GM19438 (cell line): ENCODE data around the gene CSF3R.
"Not testable (repeated sequence)": the region's sequence is repeated elsewhere in the genome, so short reads cannot be mapped to it uniquely, and the experiment has no call there.

ENCODE experiments used
- ATAC-seq: cut with Tn5 transposase; IDR thresholded peaks from one replicate; pipeline ENCODE4 v1.9.1; 2021; ENCODE audit warnings: low read depth; ENCODE audit not compliant: unreplicated experiment

Gene CSF3R

DNA sequence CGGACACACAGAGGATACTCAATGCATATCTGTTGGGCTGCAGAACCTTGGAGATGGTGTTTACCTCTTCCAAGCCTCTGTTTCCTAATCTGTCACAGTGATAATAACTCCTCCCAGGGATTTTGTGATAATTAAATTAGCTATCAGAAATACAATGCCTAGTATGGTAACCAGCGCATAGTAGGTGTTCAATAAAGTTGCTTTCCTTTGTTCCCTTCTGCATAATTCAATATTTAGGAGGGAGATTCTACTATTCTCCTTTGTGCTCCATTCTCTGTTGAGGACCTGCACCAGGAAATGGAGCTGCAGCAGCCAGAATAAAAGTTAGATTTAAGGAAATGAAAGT lies 3.4 kb upstream of the CSF3R start:
- no peak for ATAC-seq

DNA sequence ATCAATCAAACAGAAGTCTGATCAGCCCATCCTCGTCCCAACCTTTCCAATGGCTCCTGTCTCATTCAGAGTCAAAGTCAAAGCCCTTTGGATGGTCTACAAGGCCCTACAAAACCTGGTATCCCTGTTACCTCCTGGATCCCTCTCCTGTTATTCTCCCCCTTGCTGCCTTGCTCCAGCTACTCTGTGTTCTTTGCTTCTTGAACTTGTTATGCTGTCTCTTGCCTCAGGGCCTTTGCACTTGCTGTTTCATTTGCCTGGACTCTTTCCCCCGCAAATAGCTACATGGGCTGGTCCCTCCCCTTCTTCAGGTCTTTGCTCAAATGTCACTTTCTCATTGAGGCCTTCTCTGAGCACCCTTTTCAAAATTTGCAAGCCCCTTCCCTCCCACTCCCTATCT lies 1.4 kb upstream of the CSF3R start:
- ATAC-seq, result no peak

DNA sequence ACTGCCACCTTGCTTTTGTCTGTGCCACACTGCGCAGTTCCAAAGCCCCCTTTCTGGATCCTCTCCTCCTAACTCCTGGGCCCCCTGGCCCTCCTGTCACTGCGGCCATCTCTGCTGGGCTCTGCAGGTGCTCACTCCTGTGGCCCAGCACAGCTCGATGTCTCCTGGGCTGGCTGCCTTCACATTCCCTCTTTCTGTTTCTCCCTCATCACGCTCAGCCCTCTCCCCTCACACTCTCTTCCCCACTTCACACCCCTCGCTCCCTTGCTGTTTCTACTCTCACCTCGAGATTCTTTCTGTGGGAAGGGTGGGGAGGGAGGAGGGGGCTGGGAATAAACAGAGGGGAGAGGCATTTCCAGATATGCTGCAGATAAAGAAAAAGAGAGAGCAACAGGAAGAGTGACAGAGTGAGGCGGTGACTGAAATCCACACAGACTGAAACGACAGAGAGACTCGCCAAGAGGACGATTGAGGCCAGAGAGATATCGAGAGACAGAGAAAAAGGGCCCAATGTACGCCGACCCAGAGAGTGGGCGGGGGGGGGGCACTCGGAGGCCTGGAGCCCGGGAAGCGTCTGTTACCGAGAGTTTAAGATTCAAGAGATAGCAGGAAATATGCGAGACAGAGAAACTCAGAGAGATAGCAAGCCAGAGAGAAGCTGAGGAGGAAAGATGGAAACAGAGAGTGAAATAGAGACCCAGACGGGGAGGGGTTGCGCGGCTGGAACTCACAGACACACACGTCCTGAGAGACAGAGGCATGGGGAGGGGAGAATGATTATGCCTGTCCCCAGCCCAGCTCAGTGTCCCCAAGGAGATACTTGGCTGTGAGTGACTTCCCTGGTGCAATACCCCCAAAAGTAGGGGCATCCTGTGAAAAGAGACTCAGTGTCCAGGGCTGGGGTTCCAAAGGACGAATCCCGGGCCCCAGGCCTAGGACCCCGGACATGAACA lies 666 bp downstream of the CSF3R start:
- no peak for ATAC-seq

- no peak for ATAC-seq
Measured at GRCh38 chr1:36481091-36481490, 1.6 kb downstream of the CSF3R start.

DNA sequence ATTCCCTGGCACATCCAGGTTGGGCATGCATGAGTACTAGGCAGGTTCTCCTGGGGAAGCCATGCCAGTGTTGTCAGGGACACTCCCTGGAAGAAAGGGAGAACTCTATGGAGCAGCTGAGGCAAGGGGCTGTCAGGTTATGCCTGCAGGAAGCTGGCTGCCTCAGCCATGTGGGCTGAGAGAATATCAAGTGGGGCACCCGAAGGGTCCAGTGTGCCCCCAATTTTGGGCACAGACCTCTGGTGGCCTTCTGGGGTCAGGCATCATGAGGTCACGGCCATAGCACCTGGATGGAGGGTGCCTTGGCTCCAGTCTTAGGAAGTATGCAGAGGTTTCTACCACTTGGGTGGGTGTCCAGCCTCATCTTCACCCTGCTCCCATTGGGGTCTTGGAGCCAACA lies 2.6 kb downstream of the CSF3R start:
- no peak for ATAC-seq

- no peak for ATAC-seq
Measured at GRCh38 chr1:36479505-36480051, 3.1 kb downstream of the CSF3R start.

DNA sequence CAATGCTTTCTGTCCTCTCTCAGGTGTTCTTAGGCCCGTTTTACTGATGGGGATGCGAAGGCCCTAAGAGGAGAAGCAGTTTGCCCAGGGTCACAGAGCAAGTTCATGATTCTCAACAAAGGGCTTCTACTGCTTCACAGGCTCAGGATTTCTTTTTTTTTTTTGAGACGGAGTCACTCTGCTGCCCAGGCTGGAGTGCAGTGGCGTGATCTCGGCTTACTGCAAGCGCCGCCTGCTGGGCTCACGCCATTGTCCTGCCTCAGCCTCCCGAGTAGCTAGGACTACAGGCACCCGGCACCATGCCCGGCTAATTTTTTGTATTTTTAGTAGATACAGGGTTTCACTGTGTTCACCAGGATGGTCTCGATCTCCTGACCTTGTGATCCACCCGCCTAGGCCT lies 5.1 kb downstream of the CSF3R start:
- not testable (repeated sequence) for ATAC-seq

DNA sequence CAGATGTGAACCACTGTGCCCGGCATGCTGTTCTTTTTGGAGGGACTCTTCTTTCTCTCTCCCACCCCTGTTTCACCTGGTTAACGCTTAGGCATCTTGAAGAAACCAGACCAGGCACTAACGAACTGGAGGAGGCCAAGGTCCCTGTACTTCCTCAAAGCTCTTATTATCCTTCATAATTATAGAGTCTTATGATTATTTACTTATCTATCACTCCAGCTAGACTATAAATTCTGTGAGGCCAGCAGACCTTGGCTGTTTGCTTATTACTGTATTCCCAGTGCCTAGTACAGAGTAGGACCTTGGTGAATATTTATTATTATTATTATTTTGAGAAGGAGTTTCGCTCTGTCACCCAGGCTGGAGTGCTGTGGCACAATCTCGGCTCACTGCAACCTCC lies 5.8 kb downstream of the CSF3R start:
- ATAC-seq, result no peak

GRCh38 chr1:36475910-36476604 lies 6.7 kb downstream of the CSF3R start:
- no peak for ATAC-seq

GRCh38 chr1:36475341-36475740 lies 7.4 kb downstream of the CSF3R start:
- ATAC-seq, result no peak

GRCh38 chr1:36472656-36473055 lies 10.1 kb downstream of the CSF3R start:
- no peak for ATAC-seq

GRCh38 chr1:36471830-36472641 lies 10.7 kb downstream of the CSF3R start:
- no peak for ATAC-seq

- no peak for ATAC-seq
Measured at GRCh38 chr1:36469163-36469562, 13.6 kb downstream of the CSF3R start.

- ATAC-seq, result no peak
Measured at GRCh38 chr1:36467700-36468455, 14.8 kb downstream of the CSF3R start.

DNA sequence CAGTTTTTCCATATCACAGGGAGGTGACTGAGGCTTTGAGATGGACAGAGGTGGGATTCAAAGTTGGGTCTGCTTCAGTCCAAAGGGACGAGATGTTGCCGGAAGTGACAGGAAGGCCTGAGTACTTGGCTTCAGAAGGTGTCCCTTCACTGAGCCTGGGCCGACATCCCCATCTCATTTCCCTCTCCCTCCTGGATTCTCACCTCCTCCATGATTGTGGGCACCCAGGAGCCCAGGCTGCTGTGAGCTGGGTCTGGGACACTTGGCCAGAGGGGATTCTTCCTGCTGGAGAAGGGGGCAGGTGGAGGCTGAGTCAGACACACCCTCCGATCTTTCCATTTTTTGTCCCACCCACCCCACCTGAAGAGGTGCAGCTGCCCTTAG lies 15.7 kb downstream of the CSF3R start:
- ATAC-seq, result no peak

- no peak for ATAC-seq
Measured at GRCh38 chr1:36466370-36467026, 16.2 kb downstream of the CSF3R start.

- ATAC-seq, result no peak
Measured at GRCh38 chr1:36465731-36466369, 16.9 kb downstream of the CSF3R start.

- ATAC-seq, result peak; percentile 43
Measured at GRCh38 chr1:36464605-36465393, 17.9 kb downstream of the CSF3R start.
